Epithelial cell of esophagus (primary cell): Measurements from ENCODE around the gene ARMC6.

Experiments
- DNase-seq: peaks from one replicate; pipeline ENCODE4 v3.0.0; 2010; ENCODE audit warnings: low read depth
- H3K4me3 ChIP-seq: 2 replicates; pipeline ENCODE4 v1.5.1; 2011; ENCODE audit warnings: mild to moderate bottlenecking, low read length, control low read depth
- CTCF ChIP-seq: IDR thresholded peaks from 2 replicates; pipeline ENCODE4 v1.5.1; 2011; ENCODE audit warnings: low read depth, mild to moderate bottlenecking, low read length, control low read depth, inconsistent platforms; ENCODE audit not compliant: insufficient read depth; ENCODE audit errors: missing control alignments

The ARMC6 gene

GRCh38 chr19:19057317-19057716 is 23.9 kb downstream of the ARMC6 start:
- H3K4me3 ChIP-seq: no peak overlapping the region
- DNase-seq: no peak
- no peak for TF ChIP-seq CTCF

DNA sequence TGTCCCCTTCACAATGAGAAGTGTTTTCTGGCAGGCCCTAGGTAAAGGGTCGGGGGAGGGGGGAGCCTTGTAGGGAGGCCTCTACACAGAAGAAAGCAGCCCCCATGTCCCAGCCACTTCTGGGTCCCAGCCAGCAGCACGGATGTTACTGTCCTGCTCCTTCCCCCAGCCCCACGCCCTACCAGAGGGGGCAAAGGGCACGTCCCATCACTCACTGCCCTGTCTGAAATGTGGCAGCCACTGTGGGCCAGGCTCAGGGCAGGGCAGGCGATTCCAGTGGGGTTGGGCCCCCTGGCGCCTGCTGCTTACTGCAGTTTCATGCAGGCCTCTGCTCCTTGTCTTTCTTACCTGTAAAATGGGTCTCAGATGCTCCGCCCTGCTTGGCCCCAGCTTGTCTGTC is 24.3 kb downstream of the ARMC6 start:
- H3K4me3 ChIP-seq: no peak overlapping the region
- no peak for TF ChIP-seq CTCF
- no peak for DNase-seq

GRCh38 chr19:19059018-19059836 is 25.8 kb downstream of the ARMC6 start:
- DNase-seq: no peak
- H3K4me3 ChIP-seq: no peak overlapping the region
- no peak for TF ChIP-seq CTCF

DNA sequence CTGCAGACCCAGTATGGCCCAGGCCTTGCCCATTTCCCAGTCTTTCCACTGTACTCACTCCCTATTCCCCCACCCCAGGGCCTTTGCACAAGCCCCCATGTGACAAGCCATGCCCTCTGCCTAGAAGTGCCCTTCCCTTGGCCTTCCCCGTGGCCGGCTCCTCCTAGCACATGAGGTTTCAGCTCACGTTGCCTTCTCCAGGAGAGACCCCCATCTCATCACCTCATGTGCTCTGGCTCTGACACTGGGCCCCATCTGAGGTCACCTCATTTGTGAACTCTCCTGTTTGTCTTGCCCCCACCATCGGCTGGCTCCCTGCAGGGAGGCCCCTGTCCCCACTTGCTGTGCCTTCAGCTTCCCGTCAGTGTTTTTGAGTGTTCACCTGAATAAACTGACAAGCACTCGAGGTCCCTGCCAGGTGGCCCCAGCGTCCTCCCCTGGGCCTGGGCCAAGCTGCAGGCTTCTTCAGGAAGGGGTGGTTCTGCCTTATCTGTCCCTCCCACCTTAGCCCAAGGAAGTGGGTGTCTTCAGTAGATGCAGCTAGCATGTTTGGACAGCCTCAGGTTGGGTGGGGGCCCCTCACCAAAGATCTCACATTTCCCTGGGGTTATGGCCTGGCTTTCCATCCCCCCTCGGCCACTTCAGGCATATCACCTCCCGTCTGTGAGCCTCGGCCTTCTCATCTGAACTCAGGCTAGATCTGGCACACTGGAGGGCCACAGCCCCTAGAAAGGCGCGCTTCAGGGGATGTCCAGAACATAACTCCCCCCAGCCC is 26.6 kb downstream of the ARMC6 start:
- no peak for DNase-seq
- H3K4me3 ChIP-seq: no peak overlapping the region
- no peak for TF ChIP-seq CTCF

DNA sequence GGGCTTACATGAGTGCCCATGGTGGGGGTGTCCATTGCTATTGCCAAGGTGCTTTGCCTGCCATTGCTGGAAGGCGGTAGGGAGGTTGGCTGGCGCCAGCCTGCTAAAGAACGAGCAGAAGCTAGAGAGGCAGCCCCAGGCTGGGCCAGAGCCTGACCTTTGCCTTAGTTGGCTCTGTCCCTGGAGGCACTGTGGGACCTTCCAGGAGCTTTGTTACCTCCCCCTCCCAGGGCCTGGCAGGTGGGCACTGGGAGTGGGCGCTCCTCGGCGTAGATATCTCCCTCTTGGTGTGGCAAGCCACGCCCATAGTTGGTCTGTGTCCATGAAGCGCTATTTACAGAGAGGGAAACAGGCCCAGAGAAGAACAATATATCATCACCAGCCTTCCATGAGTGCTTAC is 28.1 kb downstream of the ARMC6 start:
- no peak for TF ChIP-seq CTCF
- H3K4me3 ChIP-seq: no peak overlapping the region
- no peak for DNase-seq

GRCh38 chr19:19062454-19063182 is 29.2 kb downstream of the ARMC6 start:
- DNase-seq: peak; percentile 54
- no peak for TF ChIP-seq CTCF

More at GRCh38 chr19:19062454-19063182, 29.2 kb downstream of the ARMC6 start:
- no peak overlapping the region for H3K4me3 ChIP-seq
